Neural progenitor cell (in vitro differentiated cells): ENCODE data around the gene DVL3.

ENCODE experiments used
- EZH2 ChIP-seq: fragments of 200-600 bp; sonication (generic); IDR thresholded peaks from 2 replicates; pipeline ENCODE4 v1.6.1; 2017; ENCODE audit warnings: antibody characterized with exemption, mild to moderate bottlenecking, moderate library complexity
- TF ChIP-seq, protein P1 (sequence below): fragments of 200-600 bp; sonication (generic); IDR thresholded peaks from 2 replicates; pipeline ENCODE4 v1.5.1; 2017; ENCODE audit warnings: antibody characterized with exemption, mild to moderate bottlenecking

DNA sequence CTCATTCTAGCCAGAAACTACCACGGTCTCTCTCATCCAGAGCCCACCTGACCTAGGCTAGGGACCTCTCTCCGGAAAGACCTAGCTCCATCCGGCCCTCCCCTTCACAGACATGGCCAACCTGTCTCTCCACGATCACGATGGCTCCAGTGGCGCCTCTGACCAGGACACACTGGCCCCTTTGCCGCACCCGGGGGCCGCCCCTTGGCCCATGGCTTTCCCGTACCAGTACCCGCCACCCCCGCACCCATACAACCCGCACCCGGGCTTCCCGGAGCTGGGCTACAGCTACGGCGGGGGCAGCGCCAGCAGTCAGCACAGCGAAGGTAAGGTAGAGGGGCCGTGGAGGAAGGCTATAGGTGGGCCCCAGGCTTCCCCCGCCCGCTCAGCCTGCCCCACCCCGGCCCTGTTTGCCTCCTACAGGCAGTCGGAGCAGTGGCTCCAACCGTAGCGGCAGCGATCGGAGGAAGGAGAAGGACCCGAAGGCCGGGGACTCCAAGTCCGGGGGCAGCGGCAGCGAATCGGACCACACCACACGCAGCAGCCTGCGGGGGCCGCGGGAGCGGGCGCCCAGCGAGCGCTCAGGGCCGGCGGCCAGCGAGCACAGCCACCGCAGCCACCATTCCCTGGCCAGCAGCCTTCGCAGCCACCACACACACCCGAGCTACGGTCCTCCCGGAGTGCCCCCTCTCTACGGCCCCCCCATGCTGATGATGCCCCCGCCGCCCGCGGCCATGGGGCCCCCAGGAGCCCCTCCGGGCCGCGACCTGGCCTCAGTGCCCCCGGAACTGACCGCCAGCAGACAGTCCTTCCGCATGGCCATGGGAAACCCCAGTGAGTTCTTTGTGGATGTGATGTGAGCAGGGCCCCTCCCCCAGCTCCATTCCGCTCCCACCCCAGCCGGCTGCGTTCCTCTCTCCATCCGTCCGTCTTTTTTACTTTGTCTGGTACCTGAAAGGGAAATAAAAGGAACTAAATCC, 15.0 kb downstream of the DVL3 start:
- TF ChIP-seq, protein P1, sequence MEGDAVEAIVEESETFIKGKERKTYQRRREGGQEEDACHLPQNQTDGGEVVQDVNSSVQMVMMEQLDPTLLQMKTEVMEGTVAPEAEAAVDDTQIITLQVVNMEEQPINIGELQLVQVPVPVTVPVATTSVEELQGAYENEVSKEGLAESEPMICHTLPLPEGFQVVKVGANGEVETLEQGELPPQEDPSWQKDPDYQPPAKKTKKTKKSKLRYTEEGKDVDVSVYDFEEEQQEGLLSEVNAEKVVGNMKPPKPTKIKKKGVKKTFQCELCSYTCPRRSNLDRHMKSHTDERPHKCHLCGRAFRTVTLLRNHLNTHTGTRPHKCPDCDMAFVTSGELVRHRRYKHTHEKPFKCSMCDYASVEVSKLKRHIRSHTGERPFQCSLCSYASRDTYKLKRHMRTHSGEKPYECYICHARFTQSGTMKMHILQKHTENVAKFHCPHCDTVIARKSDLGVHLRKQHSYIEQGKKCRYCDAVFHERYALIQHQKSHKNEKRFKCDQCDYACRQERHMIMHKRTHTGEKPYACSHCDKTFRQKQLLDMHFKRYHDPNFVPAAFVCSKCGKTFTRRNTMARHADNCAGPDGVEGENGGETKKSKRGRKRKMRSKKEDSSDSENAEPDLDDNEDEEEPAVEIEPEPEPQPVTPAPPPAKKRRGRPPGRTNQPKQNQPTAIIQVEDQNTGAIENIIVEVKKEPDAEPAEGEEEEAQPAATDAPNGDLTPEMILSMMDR, result no peak
- TF ChIP-seq EZH2, result no peak
